Liver (tissue), 3 donors: Measurements from ENCODE around the gene STK32C.

Source experiments
- ATF3 ChIP-seq: IDR thresholded peaks from 2 replicates; pipeline ENCODE4 v1.6.1; 2016; ENCODE audit warnings: antibody characterized with exemption
- CTCF ChIP-seq: fragments of 150-350 bp; IDR thresholded peaks from 2 replicates; pipeline ENCODE4 v1.5.1; 2017; ENCODE audit warnings: improper control_type of control experiment, low read depth, low read length; ENCODE audit not compliant: missing input control
- FOXA1 ChIP-seq: IDR thresholded peaks from 2 replicates; pipeline ENCODE4 v1.6.1; 2016; ENCODE audit warnings: antibody characterized with exemption
- HNF4A ChIP-seq, 2 donors: conservative IDR thresholded peaks; 2 replicates each; pipeline ENCODE4 v1.6.1; 2016; ENCODE audit warnings: antibody characterized with exemption in 2 of 2, mild to moderate bottlenecking in 2 of 2
- HNF4G ChIP-seq: IDR thresholded peaks from 2 replicates; pipeline ENCODE4 v1.6.1; 2016; ENCODE audit warnings: antibody characterized with exemption
- NR2F2 ChIP-seq: IDR thresholded peaks from 2 replicates; pipeline ENCODE4 v1.6.1; 2016; ENCODE audit warnings: antibody characterized with exemption
- RAD21 ChIP-seq, 2 donors: IDR thresholded peaks; 2 replicates each; pipeline ENCODE4 v1.6.1; 2016; ENCODE audit warnings: antibody characterized with exemption in 2 of 2, mild to moderate bottlenecking in 2 of 2
- REST ChIP-seq: IDR thresholded peaks from 2 replicates; pipeline ENCODE4 v1.6.1; 2016; ENCODE audit warnings: antibody characterized with exemption, mild to moderate bottlenecking
- RXRA ChIP-seq, 2 donors: IDR thresholded peaks; 2 replicates each; pipeline ENCODE4 v1.6.1; 2017 to 2018; ENCODE audit warnings: antibody characterized with exemption in 2 of 2, mild to moderate bottlenecking in 1 of 2
- SP1 ChIP-seq: IDR thresholded peaks from 2 replicates; pipeline ENCODE4 v1.6.1; 2018; ENCODE audit warnings: antibody characterized with exemption, mild to moderate bottlenecking
- TAF1 ChIP-seq: conservative IDR thresholded peaks from 2 replicates; pipeline ENCODE4 v1.6.1; 2016; ENCODE audit warnings: antibody characterized with exemption, mild to moderate bottlenecking
- donor health status: healthy.
- donor health status: healthy.

GRCh38 chr10:132336064-132336746 lies 28.5 kb upstream of the STK32C start:
- TF ChIP-seq CTCF (no peak), RXRA (IDR thresholded peaks at IDR 0.05) (no peak), RAD21 (IDR thresholded peaks at IDR 0.05) (no peak), HNF4G (no peak), TAF1 (no peak), FOXA1 (no peak), REST (no peak), NR2F2 (no peak), HNF4A (conservative IDR thresholded peaks at IDR 0.05) (no peak), ATF3 (no peak), SP1 (no peak)
